ENCODE results near the gene SEPTIN5. TPM values are rescaled to one million over a fixed set of nuclear protein-coding genes. Genes with fewer than 3 reads are reported as not detected.
A peak's percentile ranks its signal among the peaks of the same experiment; 100 is the strongest.

SEPTIN5 gene
- total and polyA plus RNA-seq, 9 of the 15 experiments (the other 6 are each of a cell fraction or from before 2014, with no cell fraction given) = 0.03 to 195 (median 119) TPM

DNA sequence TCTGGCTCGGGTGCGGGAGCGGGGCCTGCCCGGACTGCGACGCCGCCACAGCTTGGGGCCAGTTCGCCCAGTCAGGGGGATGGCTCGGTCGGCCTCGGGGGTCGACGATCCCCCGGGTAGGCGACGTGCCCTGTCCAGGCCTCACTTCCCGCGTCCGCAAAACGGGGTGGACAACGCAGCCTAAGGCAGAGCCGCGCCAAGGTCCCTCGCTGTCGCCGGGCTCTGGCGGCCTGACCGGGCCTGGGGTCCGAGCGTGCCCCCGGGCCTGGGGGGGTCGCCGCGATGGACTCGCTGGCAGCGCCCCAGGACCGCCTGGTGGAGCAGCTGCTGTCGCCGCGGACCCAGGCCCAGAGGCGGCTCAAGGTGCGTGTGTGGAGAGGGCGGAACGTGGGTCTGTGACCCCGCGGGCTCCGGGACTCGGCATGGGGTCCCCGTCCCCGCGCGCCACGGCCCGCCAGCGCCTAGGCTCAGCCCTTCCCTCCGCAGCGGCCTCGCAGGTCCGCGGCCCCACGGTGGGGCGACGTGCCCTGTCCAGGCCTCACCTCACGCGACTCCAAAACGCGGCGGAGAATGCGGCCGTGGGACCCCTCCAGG, 4.2 kb downstream of the SEPTIN5 start (continued):
- TF ChIP-seq, protein P1, sequence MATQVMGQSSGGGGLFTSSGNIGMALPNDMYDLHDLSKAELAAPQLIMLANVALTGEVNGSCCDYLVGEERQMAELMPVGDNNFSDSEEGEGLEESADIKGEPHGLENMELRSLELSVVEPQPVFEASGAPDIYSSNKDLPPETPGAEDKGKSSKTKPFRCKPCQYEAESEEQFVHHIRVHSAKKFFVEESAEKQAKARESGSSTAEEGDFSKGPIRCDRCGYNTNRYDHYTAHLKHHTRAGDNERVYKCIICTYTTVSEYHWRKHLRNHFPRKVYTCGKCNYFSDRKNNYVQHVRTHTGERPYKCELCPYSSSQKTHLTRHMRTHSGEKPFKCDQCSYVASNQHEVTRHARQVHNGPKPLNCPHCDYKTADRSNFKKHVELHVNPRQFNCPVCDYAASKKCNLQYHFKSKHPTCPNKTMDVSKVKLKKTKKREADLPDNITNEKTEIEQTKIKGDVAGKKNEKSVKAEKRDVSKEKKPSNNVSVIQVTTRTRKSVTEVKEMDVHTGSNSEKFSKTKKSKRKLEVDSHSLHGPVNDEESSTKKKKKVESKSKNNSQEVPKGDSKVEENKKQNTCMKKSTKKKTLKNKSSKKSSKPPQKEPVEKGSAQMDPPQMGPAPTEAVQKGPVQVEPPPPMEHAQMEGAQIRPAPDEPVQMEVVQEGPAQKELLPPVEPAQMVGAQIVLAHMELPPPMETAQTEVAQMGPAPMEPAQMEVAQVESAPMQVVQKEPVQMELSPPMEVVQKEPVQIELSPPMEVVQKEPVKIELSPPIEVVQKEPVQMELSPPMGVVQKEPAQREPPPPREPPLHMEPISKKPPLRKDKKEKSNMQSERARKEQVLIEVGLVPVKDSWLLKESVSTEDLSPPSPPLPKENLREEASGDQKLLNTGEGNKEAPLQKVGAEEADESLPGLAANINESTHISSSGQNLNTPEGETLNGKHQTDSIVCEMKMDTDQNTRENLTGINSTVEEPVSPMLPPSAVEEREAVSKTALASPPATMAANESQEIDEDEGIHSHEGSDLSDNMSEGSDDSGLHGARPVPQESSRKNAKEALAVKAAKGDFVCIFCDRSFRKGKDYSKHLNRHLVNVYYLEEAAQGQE (IDR thresholded peaks at IDR 0.05; ENCODE audit: borderline replicate concordance) = no peak
- TF ChIP-seq, protein P1 (CRISPR knock-in tag; IDR thresholded peaks at IDR 0.05; ENCODE audit: low read depth) = no peak
- TF ChIP-seq NFIX (CRISPR knock-in tag; IDR thresholded peaks at IDR 0.05; ENCODE audit: low read depth) (no peak), MXI1 (IDR thresholded peaks at IDR 0.05; ENCODE audit: low read depth, low read length) (no peak; the same call in 1 of the 2 replicates), RBM22 (IDR thresholded peaks at IDR 0.05; ENCODE audit: low read depth, low read length, poor library complexity, severe bottlenecking) (no peak), PHF8 (IDR thresholded peaks at IDR 0.05; ENCODE audit: borderline replicate concordance, low read length) (peak; percentile 94; the same call in 1 of the 2 replicates), POLR2B (IDR thresholded peaks at IDR 0.05; ENCODE audit: low read depth, partially characterized antibody) (peak; percentile 83), CBX2 (IDR thresholded peaks at IDR 0.05; ENCODE audit: insufficient read depth, low read length, poor library complexity, severe bottlenecking) (no peak), SREBF1 (IDR thresholded peaks at IDR 0.05; ENCODE audit: borderline replicate concordance, low read depth, low read length) (no peak)
- TF ChIP-seq, protein P2, sequence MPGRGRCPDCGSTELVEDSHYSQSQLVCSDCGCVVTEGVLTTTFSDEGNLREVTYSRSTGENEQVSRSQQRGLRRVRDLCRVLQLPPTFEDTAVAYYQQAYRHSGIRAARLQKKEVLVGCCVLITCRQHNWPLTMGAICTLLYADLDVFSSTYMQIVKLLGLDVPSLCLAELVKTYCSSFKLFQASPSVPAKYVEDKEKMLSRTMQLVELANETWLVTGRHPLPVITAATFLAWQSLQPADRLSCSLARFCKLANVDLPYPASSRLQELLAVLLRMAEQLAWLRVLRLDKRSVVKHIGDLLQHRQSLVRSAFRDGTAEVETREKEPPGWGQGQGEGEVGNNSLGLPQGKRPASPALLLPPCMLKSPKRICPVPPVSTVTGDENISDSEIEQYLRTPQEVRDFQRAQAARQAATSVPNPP (IDR thresholded peaks at IDR 0.05; ENCODE audit: borderline replicate concordance, insufficient read depth, insufficient read length) = no peak
- TF ChIP-seq, protein P3, sequence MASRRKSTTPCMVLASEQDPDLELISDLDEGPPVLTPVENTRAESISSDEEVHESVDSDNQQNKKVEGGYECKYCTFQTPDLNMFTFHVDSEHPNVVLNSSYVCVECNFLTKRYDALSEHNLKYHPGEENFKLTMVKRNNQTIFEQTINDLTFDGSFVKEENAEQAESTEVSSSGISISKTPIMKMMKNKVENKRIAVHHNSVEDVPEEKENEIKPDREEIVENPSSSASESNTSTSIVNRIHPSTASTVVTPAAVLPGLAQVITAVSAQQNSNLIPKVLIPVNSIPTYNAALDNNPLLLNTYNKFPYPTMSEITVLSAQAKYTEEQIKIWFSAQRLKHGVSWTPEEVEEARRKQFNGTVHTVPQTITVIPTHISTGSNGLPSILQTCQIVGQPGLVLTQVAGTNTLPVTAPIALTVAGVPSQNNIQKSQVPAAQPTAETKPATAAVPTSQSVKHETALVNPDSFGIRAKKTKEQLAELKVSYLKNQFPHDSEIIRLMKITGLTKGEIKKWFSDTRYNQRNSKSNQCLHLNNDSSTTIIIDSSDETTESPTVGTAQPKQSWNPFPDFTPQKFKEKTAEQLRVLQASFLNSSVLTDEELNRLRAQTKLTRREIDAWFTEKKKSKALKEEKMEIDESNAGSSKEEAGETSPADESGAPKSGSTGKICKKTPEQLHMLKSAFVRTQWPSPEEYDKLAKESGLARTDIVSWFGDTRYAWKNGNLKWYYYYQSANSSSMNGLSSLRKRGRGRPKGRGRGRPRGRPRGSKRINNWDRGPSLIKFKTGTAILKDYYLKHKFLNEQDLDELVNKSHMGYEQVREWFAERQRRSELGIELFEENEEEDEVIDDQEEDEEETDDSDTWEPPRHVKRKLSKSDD (conservative IDR thresholded peaks at IDR 0.05; ENCODE audit: low read length) = peak; percentile 22
- TF ChIP-seq, protein P4, sequence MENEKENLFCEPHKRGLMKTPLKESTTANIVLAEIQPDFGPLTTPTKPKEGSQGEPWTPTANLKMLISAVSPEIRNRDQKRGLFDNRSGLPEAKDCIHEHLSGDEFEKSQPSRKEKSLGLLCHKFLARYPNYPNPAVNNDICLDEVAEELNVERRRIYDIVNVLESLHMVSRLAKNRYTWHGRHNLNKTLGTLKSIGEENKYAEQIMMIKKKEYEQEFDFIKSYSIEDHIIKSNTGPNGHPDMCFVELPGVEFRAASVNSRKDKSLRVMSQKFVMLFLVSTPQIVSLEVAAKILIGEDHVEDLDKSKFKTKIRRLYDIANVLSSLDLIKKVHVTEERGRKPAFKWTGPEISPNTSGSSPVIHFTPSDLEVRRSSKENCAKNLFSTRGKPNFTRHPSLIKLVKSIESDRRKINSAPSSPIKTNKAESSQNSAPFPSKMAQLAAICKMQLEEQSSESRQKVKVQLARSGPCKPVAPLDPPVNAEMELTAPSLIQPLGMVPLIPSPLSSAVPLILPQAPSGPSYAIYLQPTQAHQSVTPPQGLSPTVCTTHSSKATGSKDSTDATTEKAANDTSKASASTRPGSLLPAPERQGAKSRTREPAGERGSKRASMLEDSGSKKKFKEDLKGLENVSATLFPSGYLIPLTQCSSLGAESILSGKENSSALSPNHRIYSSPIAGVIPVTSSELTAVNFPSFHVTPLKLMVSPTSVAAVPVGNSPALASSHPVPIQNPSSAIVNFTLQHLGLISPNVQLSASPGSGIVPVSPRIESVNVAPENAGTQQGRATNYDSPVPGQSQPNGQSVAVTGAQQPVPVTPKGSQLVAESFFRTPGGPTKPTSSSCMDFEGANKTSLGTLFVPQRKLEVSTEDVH (IDR thresholded peaks at IDR 0.05; ENCODE audit: low read depth, partially characterized antibody) = no peak
